GF-D8 (cell line): ENCODE measurements around the gene RIMS4.
"Not testable (repeated sequence)": the region's sequence is repeated elsewhere in the genome, so short reads cannot be mapped to it uniquely, and the experiment has no call there.

ENCODE experiments used
- DNase-seq: peaks from one replicate; lab custom pipeline; 2025; lab: John Stamatoyannopoulos, UW

Gene RIMS4

GRCh38 chr20:44830523-44830922 is 20.2 kb upstream of the RIMS4 start:
- DNase-seq = no peak

GRCh38 chr20:44829688-44830087 is 19.3 kb upstream of the RIMS4 start:
- no peak for DNase-seq

GRCh38 chr20:44828640-44829039 is 18.3 kb upstream of the RIMS4 start:
- no peak for DNase-seq

GRCh38 chr20:44827401-44827800 is 17.1 kb upstream of the RIMS4 start:
- no peak for DNase-seq

GRCh38 chr20:44821576-44821975 is 11.2 kb upstream of the RIMS4 start:
- DNase-seq = not testable (repeated sequence)

- DNase-seq = no peak
These were observed 9.6 kb upstream of the RIMS4 start for GRCh38 chr20:44819936-44820335.

- no peak for DNase-seq
These were observed 7.0 kb upstream of the RIMS4 start for GRCh38 chr20:44817143-44817910.

- no peak for DNase-seq
These were observed 4.6 kb upstream of the RIMS4 start for GRCh38 chr20:44814937-44815336.

- DNase-seq = no peak
These were observed 872 bp upstream of the RIMS4 start for GRCh38 chr20:44811150-44811685.

GRCh38 chr20:44810061-44810390 is 320 bp downstream of the RIMS4 start:
- no peak for DNase-seq

- DNase-seq = no peak
These were observed 826 bp downstream of the RIMS4 start for GRCh38 chr20:44809380-44810060.

- DNase-seq = no peak
These were observed 2.7 kb downstream of the RIMS4 start for GRCh38 chr20:44807684-44808056.

GRCh38 chr20:44807051-44807683 is 3.2 kb downstream of the RIMS4 start:
- no peak for DNase-seq

GRCh38 chr20:44805979-44806620 is 4.2 kb downstream of the RIMS4 start:
- DNase-seq = no peak

- DNase-seq = no peak
These were observed 4.9 kb downstream of the RIMS4 start for GRCh38 chr20:44805335-44805978.

GRCh38 chr20:44803383-44803941 is 6.9 kb downstream of the RIMS4 start:
- DNase-seq = no peak

- DNase-seq = no peak
These were observed 7.6 kb downstream of the RIMS4 start for GRCh38 chr20:44802702-44803101.

GRCh38 chr20:44800391-44801046 is 9.8 kb downstream of the RIMS4 start:
- no peak for DNase-seq

- no peak for DNase-seq
These were observed 10.7 kb downstream of the RIMS4 start for GRCh38 chr20:44799691-44800090.

- DNase-seq = no peak
These were observed 13.4 kb downstream of the RIMS4 start for GRCh38 chr20:44796758-44797457.

GRCh38 chr20:44796311-44796710 is 14.0 kb downstream of the RIMS4 start:
- DNase-seq = no peak
